Superior temporal gyrus (tissue), 1 donor: ENCODE measurements around the gene ANKRD61.
"Not testable (repeated sequence)": the region's sequence is repeated elsewhere in the genome, so short reads cannot be mapped to it uniquely, and the experiment has no call there.

ENCODE experiments used
- DNase-seq: peaks from one replicate; pipeline ENCODE4 v3.0.0-alpha.2; 2016; ENCODE audit errors: extremely low spot score

The ANKRD61 gene

GRCh38 chr7:6030988-6031387 lies at the start of gene ANKRD61:
TSS of gene ANKRD61 (plus strand) at chr7:6031376. CDS start at chr7:6031376, 0 bp downstream.
- no peak for DNase-seq

GRCh38 chr7:5987061-5987460 lies 44.1 kb upstream of the ANKRD61 start:
- DNase-seq = not testable (repeated sequence)

GRCh38 chr7:5997210-5997808 lies 33.9 kb upstream of the ANKRD61 start:
- DNase-seq = peak; percentile 83

GRCh38 chr7:6007386-6007785 lies 23.8 kb upstream of the ANKRD61 start:
- no peak for DNase-seq

GRCh38 chr7:6007835-6008590 lies 23.2 kb upstream of the ANKRD61 start:
- not testable (repeated sequence) for DNase-seq

GRCh38 chr7:6008668-6009611 lies 22.2 kb upstream of the ANKRD61 start, which contains the start of the genes AIMP2 and PMS2:
TSS of gene AIMP2 (plus strand) at chr7:6009272. CDS start at chr7:6009364, 92 bp downstream.
TSS of gene PMS2 (minus strand) at chr7:6009049. CDS start at chr7:6009019, 30 bp downstream.
- peak; percentile 100 for DNase-seq

GRCh38 chr7:6010370-6010769 lies 20.8 kb upstream of the ANKRD61 start:
- DNase-seq = not testable (repeated sequence)

GRCh38 chr7:6011541-6011940 lies 19.6 kb upstream of the ANKRD61 start:
- DNase-seq = no peak

- DNase-seq = no peak
Measured at GRCh38 chr7:6012355-6013104, 18.6 kb upstream of the ANKRD61 start.

- no peak for DNase-seq
Measured at GRCh38 chr7:6015917-6016652, 15.1 kb upstream of the ANKRD61 start.

- DNase-seq = no peak
Measured at GRCh38 chr7:6016653-6016966, 14.6 kb upstream of the ANKRD61 start.

- DNase-seq = no peak
Measured at GRCh38 chr7:6020371-6021286, 10.5 kb upstream of the ANKRD61 start.

- DNase-seq = no peak
Measured at GRCh38 chr7:6022707-6023106, 8.5 kb upstream of the ANKRD61 start.

GRCh38 chr7:6023974-6024435 lies 7.2 kb upstream of the ANKRD61 start:
- DNase-seq = no peak

GRCh38 chr7:6026011-6026819 lies 5.0 kb upstream of the ANKRD61 start:
- DNase-seq = no peak

- DNase-seq = no peak
Measured at GRCh38 chr7:6026820-6027311, 4.3 kb upstream of the ANKRD61 start.

- DNase-seq = no peak
Measured at GRCh38 chr7:6027806-6028365, 3.3 kb upstream of the ANKRD61 start.

GRCh38 chr7:6028563-6028962 lies 2.6 kb upstream of the ANKRD61 start:
- no peak for DNase-seq
